Measurements from ENCODE around the gene SCN5A. TPM values are rescaled to one million over a fixed set of nuclear protein-coding genes. Genes with fewer than 3 reads are reported as not detected.

SCN5A gene
- total RNA-seq, 1 donor from 2014 or later: not detected

DNA sequence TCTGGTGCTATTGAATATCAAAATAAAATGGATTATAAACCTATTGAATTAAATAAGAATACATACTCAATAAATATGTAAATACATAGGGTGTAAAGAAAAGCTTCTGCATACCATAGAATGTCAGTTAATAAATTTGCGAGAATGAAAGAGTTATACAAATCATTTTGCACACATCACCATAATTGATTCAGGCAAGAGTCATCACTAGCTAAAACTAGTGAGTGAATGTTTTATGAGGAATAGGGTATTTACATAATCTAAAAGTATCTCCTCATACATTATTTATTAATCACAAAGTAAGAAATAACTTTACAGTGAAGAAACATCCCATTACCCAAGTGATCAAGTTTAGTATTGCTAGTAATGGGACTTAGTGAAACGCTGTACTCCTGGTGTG is 139.8 kb downstream of the SCN5A start:
- H3K9me3 Mint-ChIP-seq: no peaks in the 10 kb centered on the region
- no peaks in the 10 kb centered on the region for H3K4me1 Mint-ChIP-seq
- ChIA-PET POLR2A (no interaction called here), CTCF (interaction anchor here (1.2 to 2.1 kb wide), 2 partner anchors 9 to 12 kb away, joined by 3 to 11 read pairs; no protein-coding TSS in a partner anchor)
- TF ChIP-seq, protein P1, sequence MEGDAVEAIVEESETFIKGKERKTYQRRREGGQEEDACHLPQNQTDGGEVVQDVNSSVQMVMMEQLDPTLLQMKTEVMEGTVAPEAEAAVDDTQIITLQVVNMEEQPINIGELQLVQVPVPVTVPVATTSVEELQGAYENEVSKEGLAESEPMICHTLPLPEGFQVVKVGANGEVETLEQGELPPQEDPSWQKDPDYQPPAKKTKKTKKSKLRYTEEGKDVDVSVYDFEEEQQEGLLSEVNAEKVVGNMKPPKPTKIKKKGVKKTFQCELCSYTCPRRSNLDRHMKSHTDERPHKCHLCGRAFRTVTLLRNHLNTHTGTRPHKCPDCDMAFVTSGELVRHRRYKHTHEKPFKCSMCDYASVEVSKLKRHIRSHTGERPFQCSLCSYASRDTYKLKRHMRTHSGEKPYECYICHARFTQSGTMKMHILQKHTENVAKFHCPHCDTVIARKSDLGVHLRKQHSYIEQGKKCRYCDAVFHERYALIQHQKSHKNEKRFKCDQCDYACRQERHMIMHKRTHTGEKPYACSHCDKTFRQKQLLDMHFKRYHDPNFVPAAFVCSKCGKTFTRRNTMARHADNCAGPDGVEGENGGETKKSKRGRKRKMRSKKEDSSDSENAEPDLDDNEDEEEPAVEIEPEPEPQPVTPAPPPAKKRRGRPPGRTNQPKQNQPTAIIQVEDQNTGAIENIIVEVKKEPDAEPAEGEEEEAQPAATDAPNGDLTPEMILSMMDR (IDR thresholded peaks at IDR 0.05): no peak
- H3K4me3 Mint-ChIP-seq: no peak overlapping the region
- no peaks in the 10 kb centered on the region for H3K27me3 Mint-ChIP-seq
- ATAC-seq (ENCODE audit: low read depth): no peak
- H3K27ac Mint-ChIP-seq: no peak overlapping the region
- intact Hi-C loops (cut with micrococcal nuclease): no loop called here
- H3K36me3 Mint-ChIP-seq (ENCODE audit: low read depth): peaks cover 54% of the 10 kb centered on the region
- DNase-seq: no peak

DNA sequence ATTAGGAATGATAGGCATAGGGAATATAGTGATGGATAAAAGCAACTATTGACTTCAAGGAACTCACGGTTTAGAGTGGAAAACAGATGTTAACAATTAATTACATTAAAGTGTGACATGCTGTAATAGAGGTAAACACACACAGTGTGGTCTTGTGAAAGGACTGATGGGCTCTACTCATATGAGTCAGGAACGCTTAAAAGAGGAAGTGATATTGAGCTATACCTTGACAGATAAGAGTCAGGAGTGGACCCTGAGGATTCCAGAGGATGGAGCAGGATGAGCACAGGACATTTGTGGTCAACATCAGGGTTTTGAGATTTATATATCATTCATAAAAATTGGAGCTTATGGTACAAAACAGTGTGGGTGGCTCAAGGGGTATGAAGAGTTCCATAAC is 142.4 kb downstream of the SCN5A start:
- Mint-ChIP-seq H3K9me3 (no peaks in the 10 kb centered on the region), H3K4me3 (no peak overlapping the region), H3K27me3 (no peaks in the 10 kb centered on the region), H3K36me3 (ENCODE audit: low read depth) (peaks cover 62% of the 10 kb centered on the region), H3K27ac (no peak overlapping the region), H3K4me1 (no peaks in the 10 kb centered on the region)
- intact Hi-C loops (cut with micrococcal nuclease): no loop called here
- ATAC-seq (ENCODE audit: low read depth) (peak; percentile 31), DNase-seq (no peak)
- CTCF ChIA-PET: interaction anchor here (1.7 kb wide), 1 partner anchor 14 kb away, joined by 6 read pairs; no protein-coding TSS in a partner anchor
- TF ChIP-seq, protein P1 (IDR thresholded peaks at IDR 0.05): no peak
- POLR2A ChIA-PET: interaction anchor here (0.7 to 1.1 kb wide), 2 partner anchors 10 to 11 kb away, joined by 3 read pairs; partner anchors contain the start of gene EXOG

DNA sequence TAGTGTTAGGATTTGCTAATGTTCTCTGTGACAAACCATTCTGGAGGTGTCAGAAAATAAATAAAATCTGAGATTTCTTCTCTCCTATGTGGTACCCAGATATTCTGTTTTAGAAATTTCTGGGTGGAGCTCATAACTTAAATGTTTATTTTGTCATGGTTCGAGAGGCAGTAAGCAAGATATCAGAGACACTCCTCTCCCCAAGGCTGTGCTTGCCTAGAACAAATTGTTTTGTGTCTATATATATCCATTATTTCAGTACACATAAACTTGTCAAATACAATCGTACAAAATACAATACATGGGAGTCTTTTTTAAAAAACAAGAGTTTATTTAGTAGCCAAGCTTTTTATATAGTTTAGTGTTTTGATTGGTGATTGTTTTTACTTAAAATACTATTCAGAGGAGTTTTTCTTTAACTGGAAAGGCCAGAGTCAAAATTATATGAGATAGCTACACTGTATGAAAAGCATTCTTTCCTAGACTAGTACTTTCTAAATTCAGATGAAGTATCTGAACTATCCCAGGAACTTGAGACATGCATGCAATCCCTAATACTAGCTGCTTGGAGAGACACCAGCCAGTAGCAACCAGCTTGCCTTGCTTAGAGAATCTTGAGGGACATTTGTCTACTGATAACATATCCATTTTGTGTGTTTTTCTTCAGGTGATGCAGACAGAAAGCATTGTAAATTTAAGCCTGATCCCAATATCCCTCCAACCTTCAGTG is 148.6 kb downstream of the SCN5A start:
- ATAC-seq (ENCODE audit: low read depth): no peak
- Mint-ChIP-seq H3K27me3 (no peaks in the 10 kb centered on the region), H3K27ac (no peak overlapping the region), H3K4me3 (no peak overlapping the region), H3K4me1 (peaks cover 8% of the 10 kb centered on the region), H3K36me3 (ENCODE audit: low read depth) (peaks cover 50% of the 10 kb centered on the region), H3K9me3 (no peaks in the 10 kb centered on the region)
- intact Hi-C loops (cut with micrococcal nuclease): no loop called here
- ChIA-PET POLR2A (no interaction called here), CTCF (interaction anchor here (0.7 kb wide), 1 partner anchor 21 kb away, joined by 3 read pairs; no protein-coding TSS in a partner anchor)
- no peak for DNase-seq
- TF ChIP-seq, protein P1 (IDR thresholded peaks at IDR 0.05): no peak

Other genes with a start within 250 kb of the SCN5A start
- gene ACVR2B, start 195.8 kb downstream of the SCN5A start, total RNA-seq: 1.4 TPM in 2 replicates
- 26.8 and 32.3 TPM in 2 replicates for gene EXOG, start 153.3 kb downstream of the SCN5A start, total RNA-seq
- not detected in 2 replicates for gene SCN10A, start 166.5 kb upstream of the SCN5A start, total RNA-seq